Esophagus squamous epithelium (tissue), 4 donors: ENCODE data around the gene MMP25.

Experiments used
- CTCF ChIP-seq, 6 experiments: fragments of 450-650 bp in 4 of 6; fragments of 200-600 bp in 2 of 6; sonication (generic) in 2 of 6; IDR thresholded peaks; one replicate each; pipeline ENCODE4 v1.5.1; 2016 to 2019; ENCODE audit warnings: antibody characterized with exemption in 6 of 6, mild to moderate bottlenecking in 4 of 6, moderate library complexity in 4 of 6
- POLR2A ChIP-seq, 4 donors: fragments of 450-650 bp; IDR thresholded peaks; one replicate each; pipeline ENCODE4 v1.6.1; 2017; ENCODE audit warnings: antibody characterized with exemption in 4 of 4, mild to moderate bottlenecking in 4 of 4, moderate library complexity in 3 of 4

- TF ChIP-seq CTCF (IDR thresholded peaks at IDR 0.05) (no peak), POLR2A (IDR thresholded peaks at IDR 0.05) (no peak)
Measured at GRCh38 chr16:3042376-3042775, 4.0 kb upstream of the MMP25 start.
